HG03460 (cell line): ENCODE data around the gene ZNF800.

ENCODE experiments used
- ATAC-seq: cut with Tn5 transposase; IDR thresholded peaks from one replicate; pipeline ENCODE4 v1.9.1; 2021; ENCODE audit not compliant: unreplicated experiment

Gene ZNF800

DNA sequence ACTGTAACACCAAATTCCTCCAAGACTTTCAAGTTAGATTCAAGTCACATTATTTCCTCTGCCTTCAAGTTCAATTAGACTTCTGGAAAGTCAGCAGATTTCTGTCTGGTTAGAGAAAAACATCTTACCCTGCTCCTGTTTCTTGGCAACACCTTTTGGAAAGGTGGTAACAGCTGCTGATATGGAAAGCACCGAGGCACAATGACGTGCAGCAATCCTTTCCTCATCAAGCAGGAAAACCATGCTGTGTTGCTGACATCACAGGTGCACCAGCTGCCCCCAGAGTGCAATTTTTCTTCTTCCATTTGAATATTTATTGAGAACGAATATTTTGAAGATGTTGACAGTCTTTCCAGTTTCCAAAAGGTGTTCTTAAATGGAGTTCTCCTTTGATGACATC lies 41.9 kb downstream of the ZNF800 start:
- ATAC-seq, result no peak

DNA sequence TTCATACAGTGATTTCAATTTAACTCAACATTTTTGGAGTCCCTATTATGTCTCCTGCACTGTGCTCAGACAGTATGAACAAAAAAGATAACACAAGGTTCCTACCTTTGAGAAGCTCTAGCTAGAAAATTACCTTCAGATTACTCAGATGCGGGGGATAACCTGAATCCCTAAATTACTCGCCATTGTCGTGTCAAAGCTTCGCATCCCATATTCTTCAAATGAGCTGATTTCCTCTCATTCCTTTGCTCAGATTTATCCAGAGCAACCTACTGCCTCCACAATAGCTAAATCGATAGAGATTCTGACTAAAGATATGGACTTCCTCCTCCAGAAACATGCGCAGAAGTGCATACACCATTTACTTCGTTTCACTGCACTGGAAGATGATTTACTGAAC lies 42.6 kb downstream of the ZNF800 start:
- ATAC-seq, result no peak

DNA sequence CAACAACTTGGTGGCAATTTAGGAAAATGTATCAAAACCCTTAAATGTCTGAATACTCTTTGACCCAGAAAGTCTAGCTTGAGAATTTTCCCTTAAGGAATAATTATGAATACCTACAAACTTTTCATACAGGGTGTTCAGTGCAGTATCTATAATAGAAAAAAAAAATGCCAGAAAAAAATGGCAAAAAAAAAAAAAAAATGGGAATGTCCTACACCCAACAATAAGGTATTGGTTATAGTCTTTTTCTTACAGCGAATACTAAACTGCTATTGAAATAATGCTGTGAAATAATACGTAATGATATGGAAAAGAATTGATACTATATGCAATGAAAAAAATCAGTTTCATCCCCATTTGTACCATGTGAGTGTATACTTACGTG lies 44.3 kb downstream of the ZNF800 start:
- no peak for ATAC-seq

DNA sequence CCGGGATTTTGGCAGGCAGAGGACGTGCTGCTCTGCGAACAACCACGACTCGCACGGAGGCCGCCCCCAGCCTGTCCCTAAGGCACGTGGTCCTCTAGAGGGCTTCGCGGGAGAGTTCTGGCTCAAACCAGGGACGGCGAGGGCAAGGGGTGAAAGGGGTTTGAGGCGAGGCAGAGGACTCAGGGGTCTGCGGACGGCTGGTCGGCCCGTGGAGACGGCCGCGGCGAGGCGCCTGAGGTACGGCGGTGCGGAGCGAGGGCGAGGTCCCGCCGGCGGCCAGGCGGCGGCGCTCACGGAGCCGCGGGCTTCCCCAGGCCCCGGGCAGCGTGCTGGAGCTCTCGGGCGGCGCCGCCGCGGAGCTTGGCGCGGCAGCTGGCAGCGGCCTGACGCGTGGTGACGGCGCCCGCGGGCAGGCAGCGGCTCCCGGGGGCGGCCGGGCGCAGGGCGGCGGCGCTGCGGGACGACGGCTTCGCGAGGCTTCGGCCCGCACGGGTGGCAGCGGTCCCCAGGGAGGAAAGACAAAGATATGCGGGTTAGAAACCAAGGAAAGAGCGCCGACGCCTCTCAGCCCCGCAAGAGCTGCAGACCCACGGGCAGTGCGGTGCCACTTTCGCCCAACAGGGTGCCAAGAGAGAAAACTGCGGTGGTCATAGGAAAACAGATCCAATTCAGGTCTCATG lies 44.8 kb downstream of the ZNF800 start:
- peak; percentile 97 for ATAC-seq

DNA sequence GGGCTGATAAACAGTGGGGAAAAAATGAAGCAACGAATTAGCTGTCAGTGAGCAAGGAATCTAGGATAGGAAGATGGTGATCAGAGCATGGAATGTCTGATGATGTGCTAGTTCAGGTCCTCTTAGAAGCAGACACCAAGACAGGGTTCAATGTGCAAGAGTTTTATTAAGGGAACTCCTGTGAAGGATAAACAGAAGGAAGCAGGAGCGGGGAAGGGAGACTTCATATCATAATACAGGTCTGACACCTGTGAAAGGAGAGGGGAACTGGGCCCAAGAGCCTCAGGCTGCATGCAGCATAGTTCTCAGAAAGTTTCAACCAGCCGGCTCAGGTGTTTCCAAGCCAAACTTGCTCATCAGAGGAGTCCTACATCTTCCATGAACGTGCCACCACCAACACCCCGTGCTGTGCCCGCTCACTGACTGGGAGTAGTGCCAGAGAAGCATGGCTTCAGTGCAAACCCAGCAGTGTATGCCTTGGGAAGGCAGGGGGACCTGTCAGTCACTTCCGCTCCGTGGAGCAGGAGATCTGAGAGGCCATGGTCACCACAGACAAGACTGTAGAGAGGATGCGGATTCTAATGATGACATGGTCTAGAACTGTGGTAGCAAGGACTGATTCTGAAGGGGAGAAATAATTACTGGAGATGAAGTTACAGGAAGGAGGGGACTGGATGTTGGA lies 45.8 kb downstream of the ZNF800 start:
- ATAC-seq, result no peak

DNA sequence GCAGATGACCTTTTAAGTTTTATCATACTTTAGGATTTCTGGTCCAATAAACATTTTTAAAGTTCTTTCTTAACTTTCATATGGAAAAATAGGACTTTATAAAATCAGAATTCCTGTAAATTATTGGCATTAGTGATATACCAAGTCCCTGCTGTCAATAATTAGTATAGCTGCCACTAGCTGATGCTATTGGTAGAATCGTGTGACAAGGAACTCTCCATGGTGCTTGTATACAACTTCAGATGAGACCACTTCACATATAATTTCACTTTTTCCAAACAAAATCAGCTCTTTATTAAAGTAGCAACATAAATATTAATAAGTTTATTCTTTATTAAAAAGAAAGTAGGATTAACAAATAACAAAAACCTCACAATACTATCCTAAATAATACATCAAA lies 49.9 kb downstream of the ZNF800 start:
- no peak for ATAC-seq

DNA sequence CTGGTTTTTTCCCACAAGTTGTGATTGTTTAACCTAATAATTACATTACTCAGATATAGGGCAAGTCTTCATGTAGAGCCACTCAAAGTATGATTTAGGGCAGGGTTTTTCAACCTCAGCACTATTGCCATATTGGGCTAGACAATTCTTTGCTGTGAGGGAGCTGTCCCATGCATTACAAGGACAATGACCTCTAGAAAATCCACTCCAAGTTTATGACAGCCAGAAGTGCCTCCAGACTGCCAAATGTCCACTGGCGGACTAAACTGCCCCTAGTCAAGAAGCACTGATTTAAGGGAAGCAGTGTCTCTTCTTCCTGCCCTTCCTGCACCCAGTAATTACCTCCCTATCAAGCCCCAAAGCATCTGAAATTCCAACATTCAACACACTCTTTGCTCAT lies 54.4 kb downstream of the ZNF800 start:
- no peak for ATAC-seq

DNA sequence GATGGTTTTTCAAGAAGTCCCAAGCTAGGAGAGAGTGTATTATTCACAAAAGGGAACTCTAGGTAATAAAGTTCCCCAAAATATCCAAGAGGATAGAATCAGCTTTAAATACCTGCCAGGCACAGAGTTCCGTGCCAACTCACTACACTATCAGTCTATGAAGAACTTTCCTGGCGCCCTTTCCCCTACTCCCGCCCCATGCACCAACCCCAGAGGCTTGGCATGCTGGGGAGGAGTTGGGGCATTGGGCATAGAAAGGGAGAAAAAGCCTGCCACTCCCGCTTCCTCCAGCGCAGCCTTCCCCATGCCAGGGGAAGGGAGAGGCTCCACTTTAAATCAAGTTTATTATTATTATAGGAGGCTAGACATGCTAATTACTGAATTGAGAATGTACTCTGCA lies 54.9 kb downstream of the ZNF800 start:
- no peak for ATAC-seq

DNA sequence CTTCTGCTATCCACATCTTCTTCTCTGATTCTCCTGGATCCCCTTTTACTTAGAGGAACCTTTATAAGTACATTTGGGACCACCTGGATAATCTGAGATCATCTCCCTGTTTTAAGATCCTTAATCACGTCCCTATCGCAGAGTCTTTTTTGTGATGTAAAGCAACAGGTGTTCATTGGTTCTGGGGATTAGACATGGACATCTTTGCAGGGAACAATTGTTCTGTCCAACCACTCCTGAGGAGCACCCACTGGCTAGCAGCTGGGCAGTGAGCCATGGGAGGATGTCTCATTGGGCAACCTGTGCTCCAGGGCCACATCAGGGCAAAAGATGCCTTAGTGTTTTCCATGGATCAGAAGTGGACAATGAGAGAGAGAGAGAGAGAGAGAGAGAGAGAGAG lies 56.0 kb downstream of the ZNF800 start:
- ATAC-seq, result no peak

DNA sequence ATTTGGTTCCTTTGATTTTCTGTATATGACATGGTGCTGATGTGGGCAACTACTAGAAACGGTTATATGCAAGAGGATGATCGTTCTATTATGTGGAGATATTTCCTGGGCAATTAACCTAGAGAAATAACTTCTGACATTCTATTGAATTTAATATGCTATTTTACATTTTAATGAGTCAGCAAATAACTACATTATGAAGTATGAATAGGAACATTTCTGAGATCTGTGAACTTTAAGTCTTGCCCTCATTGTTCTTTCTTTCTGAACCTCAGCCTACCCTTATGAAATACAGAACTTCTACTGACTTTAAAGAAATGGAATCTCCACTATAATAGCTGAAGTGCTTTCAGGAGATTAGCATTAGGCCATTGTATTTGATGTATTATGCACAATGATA lies 59.6 kb downstream of the ZNF800 start:
- ATAC-seq, result no peak

DNA sequence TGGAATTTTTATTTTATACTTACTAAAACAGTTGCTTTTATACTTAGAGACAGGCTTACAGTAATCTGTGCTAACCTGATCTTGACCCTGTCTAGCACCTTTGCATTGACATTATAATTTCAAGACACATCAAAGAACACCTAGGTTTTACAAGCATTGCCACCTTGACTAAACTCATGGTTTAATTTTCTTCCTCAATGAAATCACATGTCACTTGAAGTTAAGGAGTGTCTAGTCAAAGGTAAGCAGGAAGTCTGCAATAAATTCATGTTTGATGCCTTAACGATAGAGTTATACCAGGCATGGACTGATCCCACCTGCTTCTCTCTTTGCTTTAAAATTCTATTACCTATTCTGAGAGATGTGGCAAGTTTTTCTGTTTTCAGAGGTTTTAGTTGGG lies 62.4 kb downstream of the ZNF800 start:
- ATAC-seq, result no peak

DNA sequence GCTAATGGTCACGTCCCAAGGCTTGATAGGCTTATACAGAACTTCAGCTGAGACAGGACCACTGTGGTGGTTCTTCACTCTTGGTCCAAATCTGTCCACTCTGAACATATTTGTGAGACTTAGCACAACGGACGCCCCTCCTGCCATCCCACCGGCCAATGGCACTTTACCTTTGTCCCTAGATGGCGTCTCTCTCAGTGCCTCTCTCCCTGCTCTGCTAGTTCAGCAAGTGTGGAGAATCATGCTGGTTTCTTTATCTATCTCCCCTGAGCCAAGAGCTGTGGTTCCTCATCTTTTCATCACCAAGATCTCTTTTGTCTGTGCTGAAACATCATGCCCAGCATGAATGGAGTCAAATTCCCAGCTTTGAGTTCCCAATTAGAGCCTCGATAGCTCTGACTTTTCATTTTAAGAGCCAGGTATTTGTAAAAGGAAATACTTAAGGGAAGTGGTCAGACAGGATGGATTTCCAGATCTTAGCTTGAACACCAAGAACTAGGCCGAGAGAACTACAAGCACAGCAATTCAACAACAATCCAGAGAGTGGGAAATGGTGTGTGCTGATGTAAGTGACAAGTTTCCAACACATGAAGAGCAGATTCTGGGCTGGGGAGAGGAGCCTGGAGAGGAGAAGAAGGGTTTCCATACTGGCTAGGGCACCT lies 69.5 kb downstream of the ZNF800 start:
- no peak for ATAC-seq

DNA sequence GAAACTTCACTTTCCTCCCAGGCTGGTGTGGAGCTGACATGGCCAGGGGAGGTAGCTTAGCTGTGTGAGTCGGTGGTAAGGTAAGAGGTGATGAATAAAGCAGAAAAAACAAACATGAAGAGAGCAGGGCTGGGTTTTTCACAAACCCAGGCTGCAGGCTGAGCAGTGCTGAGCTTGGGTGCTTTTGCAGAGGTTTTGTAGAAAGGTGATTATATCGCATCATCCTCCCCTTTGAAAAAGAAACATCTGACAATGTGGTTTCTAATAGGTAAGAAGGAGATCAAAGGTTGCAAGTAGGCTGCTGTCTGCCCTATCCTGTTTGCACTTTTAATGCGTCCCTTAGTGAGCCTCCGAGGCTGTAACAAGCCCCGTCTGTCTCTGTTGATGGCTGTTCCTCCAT lies 70.2 kb downstream of the ZNF800 start:
- ATAC-seq, result no peak

DNA sequence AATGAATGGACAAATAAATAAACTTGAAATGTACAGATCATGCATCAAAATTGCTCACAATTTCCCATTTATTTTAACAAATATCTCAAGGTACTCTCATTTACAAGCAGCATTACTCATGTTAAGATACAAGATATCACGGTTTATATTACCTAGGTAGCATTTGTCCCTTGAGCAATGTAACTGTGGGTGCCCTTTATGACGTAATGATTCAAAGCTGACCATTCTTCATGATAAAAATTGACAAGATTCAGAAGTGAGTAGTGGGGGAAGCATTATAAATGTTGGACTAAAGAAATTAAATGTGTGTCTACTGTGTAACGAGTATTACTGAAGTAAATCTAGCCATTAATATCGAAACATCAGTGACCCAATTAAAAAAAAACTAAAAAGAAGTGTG lies 71.5 kb downstream of the ZNF800 start:
- no peak for ATAC-seq
